Measurements from ENCODE around the gene CPXM1. TPM values are rescaled to one million over a fixed set of nuclear protein-coding genes. Genes with fewer than 3 reads are reported as not detected.

The CPXM1 gene
- total RNA-seq, 1 donor from 2014 or later: 57.7 TPM

- DNase-seq (ENCODE audit: low spot score): no peak
These were observed 3.8 kb upstream of the CPXM1 start for GRCh38 chr20:2804041-2804828.

DNA sequence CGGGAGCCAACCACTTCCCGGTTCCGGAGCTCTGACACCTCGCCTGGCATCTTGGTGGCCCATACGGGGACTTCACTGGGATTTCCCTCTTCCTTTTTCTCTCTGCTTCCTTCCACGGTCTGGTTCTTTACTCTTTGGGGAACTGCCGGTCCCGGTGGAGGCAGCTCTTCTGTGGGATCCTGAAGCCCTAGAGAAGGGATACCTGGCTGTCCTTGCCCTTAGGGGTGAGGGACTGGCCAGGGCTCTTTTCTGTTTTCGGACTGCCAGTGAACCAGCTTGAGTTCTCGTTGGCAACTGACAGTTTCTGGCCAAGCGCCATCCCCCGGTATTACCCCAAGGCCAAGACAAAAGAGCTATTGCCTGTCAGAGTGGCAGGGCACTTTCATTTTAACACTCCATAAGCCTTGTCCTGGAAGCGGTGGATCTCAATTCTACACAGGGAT lies 880 bp upstream of the CPXM1 start:
- DNase-seq (ENCODE audit: low spot score): no peak

- DNase-seq (ENCODE audit: low spot score): no peak
These were observed 523 bp downstream of the CPXM1 start for GRCh38 chr20:2799688-2800520.

DNA sequence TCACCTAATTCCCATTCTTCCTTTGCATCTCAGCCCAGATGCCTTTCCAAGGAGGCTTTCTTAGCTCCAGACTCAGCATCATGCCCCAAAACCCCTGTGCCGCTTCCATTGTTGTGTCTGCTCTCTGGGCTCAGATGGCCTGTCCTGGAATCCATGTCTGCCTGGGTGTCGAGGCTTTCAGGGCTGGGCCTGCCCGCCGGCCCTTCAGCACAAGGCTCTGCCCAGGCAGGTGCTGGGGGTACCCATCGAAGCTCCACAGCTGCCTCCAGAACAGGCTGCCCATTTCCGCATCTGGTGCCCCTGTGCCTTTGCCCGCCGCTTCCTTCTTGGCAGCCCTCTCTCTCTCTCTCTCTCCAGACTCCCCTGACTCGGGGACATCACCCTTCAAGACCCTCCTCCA lies 1.2 kb downstream of the CPXM1 start:
- no peak for DNase-seq (ENCODE audit: low spot score)

DNA sequence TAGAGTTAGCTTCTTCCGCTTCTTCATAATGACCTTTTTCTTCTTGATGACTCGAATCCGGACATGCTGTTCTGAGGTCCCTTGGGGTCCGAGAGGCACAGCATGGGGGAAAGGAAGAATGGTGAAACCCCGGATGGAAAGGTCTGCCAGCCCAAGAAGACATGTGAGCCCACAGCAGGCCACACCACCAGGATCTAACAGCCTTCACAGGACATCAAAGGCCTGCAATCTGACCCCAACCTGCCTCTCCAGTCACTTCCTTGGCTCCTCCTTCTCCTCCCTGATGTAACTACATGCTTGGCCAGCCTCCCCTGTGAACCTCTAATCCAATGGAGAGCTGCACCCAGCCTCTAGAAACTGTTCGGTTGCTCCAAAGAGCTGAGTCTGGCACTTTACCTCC lies 1.6 kb downstream of the CPXM1 start:
- no peak for DNase-seq (ENCODE audit: low spot score)

- DNase-seq (ENCODE audit: low spot score): no peak
These were observed 2.2 kb downstream of the CPXM1 start for GRCh38 chr20:2798095-2798805.

DNA sequence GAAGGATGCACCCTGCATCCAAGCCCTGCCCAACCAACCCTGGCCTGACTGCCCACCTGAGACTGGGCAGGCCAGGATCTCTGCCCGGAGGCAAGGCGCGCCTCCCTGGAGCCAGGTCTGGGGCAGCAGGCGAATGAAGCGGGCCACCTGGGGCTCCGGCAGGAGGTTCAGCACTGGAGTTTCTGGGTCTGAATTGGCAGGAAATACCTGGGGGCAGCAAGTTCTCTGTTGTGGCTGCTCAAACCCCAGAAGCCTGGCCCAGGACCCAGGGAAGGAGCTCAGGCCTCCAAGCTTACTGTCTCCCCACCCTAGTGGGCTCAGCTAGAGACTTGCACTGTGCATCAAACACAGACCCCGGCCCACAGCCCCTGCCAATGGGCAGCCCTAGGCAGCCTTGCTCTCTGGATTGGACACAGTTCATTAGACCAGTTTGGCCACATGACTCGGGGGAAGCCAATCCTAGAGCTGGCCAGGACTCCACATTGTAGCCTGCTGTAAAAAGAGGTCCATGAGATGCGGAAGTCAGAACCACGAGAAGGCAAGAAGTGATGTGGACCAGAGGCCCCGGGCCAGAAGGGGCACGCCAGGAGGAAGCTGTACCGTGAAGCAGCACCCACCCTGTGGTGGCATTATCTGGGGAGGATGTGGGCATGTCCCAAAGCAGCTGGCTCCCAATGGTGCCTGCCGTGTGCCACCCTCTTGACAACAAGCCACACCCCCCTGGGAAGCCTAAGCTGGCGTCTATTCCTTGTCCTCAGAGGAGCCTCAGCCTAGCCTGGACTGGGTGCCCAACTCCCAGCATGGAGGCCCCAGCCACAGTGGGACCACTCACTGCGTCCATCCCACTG lies 3.1 kb downstream of the CPXM1 start:
- no peak for DNase-seq (ENCODE audit: low spot score)

DNA sequence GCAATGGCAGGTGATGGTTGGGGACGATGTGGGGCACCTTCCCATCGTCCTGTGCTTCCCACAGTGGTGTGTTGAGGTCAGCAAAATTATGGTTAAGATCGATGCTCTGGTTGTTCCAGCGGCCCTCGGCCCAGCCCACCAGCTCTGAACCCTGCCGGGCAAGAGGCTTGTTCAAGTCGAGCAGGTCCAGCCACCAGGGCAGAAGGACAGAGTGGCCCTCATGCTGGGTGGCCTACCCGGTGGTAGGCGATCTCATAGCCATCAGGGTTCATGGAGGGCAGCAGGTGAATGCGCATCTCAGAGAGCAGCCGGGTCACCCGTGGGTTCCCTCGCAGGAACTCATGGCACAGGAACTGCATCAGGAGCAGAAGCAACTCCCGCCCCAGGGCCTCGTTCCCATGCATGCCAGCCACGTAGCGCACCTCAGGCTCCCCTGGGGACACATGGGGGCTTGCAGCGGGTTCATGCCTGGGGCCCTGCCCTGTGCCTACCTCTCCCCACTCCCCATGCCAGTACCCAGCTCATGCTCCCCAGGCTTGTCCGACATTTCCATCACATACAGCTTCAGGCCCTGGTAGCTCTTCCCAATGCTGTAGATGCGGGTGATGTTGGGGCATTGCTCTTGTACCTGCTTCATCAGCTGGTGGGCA lies 4.3 kb downstream of the CPXM1 start:
- DNase-seq (ENCODE audit: low spot score): no peak

GRCh38 chr20:2795451-2795850 lies 5.0 kb downstream of the CPXM1 start:
- DNase-seq (ENCODE audit: low spot score): no peak

DNA sequence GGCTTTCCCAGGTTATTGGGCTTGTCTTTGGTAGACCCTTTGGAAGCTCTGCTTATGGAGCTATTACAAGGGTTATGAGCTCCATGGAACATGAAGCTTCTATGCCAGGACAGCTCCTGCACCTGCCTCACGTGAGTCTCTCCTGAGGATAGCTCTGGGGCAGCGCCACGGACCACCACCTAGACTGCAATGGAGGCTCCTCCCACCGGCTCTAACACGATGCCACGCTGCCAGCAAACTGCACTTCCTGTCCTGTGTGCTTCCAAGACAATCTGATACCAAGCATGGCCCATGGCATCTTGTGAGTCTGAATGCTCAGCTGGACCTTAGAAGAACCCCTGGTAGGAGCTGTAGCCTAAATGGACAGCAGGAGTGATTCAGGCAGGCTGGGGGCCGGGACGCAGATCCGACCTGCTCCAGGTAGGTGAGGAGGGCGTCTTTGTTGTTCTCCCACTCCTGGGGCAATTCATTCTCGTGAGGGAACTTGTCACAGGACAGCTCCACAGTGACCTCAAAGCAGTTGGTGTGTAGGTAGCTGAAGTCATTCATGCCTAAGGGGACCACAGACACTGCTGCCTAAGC lies 5.5 kb downstream of the CPXM1 start:
- DNase-seq (ENCODE audit: low spot score): no peak

- no peak for DNase-seq (ENCODE audit: low spot score)
These were observed 6.2 kb downstream of the CPXM1 start for GRCh38 chr20:2794202-2794748.

DNA sequence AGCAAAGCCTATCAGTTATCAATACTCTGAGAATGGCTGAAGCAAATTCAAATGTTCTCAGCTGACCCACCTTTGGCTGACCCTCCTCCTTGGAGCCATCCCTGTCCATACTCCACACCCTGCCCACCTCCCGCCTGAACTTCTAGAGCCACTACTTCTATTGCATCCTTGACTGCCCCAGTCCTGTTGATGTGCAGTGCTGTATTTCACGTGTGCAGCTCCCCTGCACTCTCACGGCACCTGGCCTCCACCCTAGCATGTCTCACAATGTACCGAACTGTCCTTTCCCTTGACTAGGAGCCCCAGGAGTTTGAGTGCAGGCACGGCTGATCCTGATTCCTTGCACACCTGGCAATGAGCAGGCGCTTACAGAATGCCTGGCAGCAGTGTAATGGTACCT lies 7.0 kb downstream of the CPXM1 start:
- DNase-seq (ENCODE audit: low spot score): no peak

- DNase-seq (ENCODE audit: low spot score): no peak
These were observed 16.4 kb downstream of the CPXM1 start for GRCh38 chr20:2783908-2784566.

DNA sequence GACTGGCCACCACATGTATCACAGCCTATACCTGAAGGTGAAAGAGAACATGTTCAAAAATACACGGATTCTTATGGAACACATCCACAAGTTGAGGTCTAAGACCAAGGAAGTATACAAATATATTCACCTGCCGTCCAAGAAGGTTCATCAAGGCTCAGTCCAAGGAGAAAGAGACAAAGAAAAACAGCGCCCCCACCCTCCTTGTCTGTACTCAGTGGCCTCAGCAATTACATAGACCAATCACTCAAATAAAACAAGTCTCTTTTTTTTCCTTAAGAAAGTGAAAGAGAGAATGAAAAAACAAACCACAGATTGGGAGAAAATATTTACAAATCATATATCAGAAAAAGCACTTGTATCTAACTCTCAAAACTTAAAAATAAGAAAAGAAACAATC lies 19.5 kb downstream of the CPXM1 start:
- no peak for DNase-seq (ENCODE audit: low spot score)

DNA sequence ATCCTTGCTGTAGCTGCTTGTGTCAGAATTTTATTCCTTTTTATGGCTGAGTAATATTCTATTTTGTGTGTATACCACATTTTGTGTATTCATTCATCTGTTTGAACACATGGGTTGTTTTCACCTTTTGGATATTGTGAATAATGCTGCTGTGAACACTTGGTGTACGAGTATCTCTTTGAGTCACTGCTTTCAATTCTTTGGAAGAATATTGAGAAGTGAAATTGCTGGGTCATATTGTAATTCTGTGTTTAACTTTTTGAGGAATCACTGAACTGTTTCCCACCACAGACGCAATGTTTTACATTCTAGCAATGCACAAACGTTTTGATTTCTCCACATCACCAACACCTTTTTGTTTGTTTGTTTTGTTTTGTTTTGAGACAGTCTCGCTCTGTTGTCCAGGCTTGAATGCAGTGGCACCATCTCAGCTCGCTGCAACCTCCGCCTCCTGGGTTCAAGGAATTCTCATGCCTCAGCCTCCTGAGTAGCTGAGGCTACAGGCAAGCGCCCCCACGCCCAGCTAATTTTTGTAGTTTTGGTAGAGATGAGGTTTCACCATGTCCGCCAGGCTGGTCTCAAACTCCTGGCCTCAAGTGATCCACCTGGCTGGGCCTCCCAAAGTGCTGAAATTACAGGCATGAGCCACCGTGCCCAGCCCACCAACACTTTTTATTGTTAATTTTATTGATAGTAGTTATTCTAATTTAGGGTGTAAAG lies 21.7 kb downstream of the CPXM1 start:
- peak; percentile 55 for DNase-seq (ENCODE audit: low spot score)

DNA sequence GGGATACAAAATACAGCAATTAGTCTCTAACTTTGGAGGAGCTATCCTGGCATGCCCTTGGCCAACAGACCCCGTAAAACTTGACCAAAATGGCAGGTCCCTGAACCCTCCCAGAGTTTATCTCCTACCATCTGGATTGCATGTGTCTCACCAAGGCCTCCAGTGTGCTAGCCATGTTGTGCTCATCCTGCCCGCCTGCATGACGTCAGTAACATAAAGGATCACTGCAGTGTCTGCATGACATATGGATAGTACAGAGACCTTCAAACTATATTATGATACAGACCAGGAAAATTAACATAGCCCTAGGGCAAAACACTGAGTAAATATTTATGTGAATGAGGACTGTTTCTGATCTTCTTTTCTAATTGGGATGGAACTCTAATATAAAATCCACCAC lies 25.3 kb downstream of the CPXM1 start:
- DNase-seq (ENCODE audit: low spot score): no peak

- DNase-seq (ENCODE audit: low spot score): peak; percentile 16
These were observed 26.6 kb downstream of the CPXM1 start for GRCh38 chr20:2773812-2774211.

- peak; percentile 64 for DNase-seq (ENCODE audit: low spot score)
These were observed 28.8 kb downstream of the CPXM1 start for GRCh38 chr20:2771631-2772080.

All from mesenteric fat pad (tissue), 1 donor.